ENCODE results near the gene STARD3.
"Not testable (repeated sequence)": the region's sequence is repeated elsewhere in the genome, so short reads cannot be mapped to it uniquely, and the experiment has no call there.

STARD3 gene

GRCh38 chr17:39636927-39637736 is at the start of gene STARD3:
Gene STARD3, plus strand, starts transcription at chr17:39637144. Its CDS starts 16,388 bp downstream, at chr17:39653532.
- H3K4me1 ChIP-seq (ENCODE audit: insufficient read depth, low read length), result peaks cover 24% of the 10 kb centered on the region; the same call in 1 of the 2 replicates
- peak within 1 kb of the TSS; percentile 75 for H3K4me3 ChIP-seq (ENCODE audit: low read length)
- H3K27me3 ChIP-seq (ENCODE audit: insufficient read depth, low read length), result no peaks in the 10 kb centered on the region
- no peaks in the 10 kb centered on the region for H3K36me3 ChIP-seq (ENCODE audit: insufficient read depth, low read depth, low read length)
- no peaks in the 10 kb centered on the region for H3K9me3 ChIP-seq (ENCODE audit: insufficient read depth, low read depth, low read length)
- peak within 1 kb of the TSS; percentile 70 for H3K9ac ChIP-seq (ENCODE audit: low read depth, low read length)
- no peak within 1 kb of the TSS for H3K27ac ChIP-seq (ENCODE audit: low read length)

GRCh38 chr17:39590180-39590579 is 46.8 kb upstream of the STARD3 start:
- not testable (repeated sequence) for H3K4me3 ChIP-seq (ENCODE audit: low read length); H3K36me3 ChIP-seq (ENCODE audit: insufficient read depth, low read depth, low read length); H3K9ac ChIP-seq (ENCODE audit: low read depth, low read length); H3K27ac ChIP-seq (ENCODE audit: low read length); H3K4me1 ChIP-seq (ENCODE audit: insufficient read depth, low read length); H3K9me3 ChIP-seq (ENCODE audit: insufficient read depth, low read depth, low read length)
- peaks cover 65% of the 10 kb centered on the region for H3K27me3 ChIP-seq (ENCODE audit: insufficient read depth, low read length)

DNA sequence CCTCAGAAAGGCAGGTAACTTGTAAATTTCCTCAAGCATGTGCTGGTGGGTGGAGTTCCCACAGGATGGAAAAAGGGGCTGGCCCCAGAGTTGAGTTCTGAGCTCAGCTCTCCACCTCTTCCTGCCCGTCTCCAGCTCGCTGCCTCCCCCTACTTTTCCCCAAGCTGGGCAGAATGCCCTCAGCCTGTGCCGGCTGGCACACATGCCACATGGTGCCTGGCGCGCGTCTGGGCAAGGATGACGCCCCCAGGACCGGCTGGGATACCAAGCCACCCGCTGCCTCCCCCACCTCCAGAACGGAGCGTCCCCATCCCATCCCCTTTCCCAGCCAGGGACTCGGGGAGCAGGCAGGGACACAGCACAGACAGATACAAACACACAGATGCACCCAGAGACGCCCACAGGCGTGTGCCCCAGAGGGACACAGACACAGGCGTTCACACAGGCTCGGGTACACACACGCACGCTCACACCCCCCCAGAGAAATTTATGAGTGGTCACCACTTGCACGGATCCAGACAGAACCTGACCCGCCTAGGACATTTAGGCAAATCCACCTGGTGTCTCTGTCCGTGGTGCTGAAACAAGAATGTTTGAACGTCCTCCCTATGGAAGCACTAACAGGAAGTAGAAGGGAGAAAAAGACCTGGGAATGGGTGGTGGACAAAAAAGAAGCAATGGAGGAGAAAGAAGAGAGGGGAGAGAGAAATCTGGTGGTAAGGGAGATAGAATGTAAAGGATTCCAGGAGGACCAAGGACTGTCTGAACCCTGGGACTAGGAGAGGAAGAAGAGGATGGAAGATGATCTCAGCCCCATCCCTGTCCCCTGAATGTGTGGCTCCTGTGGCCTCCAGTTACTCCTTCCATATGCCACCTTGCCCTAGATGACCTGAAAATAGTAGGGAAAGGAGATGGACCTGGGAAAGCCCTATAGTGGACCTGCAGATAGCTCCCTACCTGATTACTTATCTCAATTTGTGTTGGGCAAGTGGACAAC is 44.7 kb upstream of the STARD3 start:
- no peak overlapping the region for H3K27ac ChIP-seq (ENCODE audit: low read length)
- no peak overlapping the region for H3K9ac ChIP-seq (ENCODE audit: low read depth, low read length)
- H3K36me3 ChIP-seq (ENCODE audit: insufficient read depth, low read depth, low read length), result no peaks in the 10 kb centered on the region
- H3K27me3 ChIP-seq (ENCODE audit: insufficient read depth, low read length), result peaks cover 85% of the 10 kb centered on the region
- no peaks in the 10 kb centered on the region for H3K4me1 ChIP-seq (ENCODE audit: insufficient read depth, low read length)
- no peaks in the 10 kb centered on the region for H3K9me3 ChIP-seq (ENCODE audit: insufficient read depth, low read depth, low read length)
- peak overlapping the region; percentile 39; the same call in 1 of the 2 replicates for H3K4me3 ChIP-seq (ENCODE audit: low read length)

- Histone ChIP-seq H3K27me3 (ENCODE audit: insufficient read depth, low read length) (peaks cover 87% of the 10 kb centered on the region), H3K9ac (ENCODE audit: low read depth, low read length) (no peak overlapping the region)
Measured at GRCh38 chr17:39593371-39593770, 43.6 kb upstream of the STARD3 start.

DNA sequence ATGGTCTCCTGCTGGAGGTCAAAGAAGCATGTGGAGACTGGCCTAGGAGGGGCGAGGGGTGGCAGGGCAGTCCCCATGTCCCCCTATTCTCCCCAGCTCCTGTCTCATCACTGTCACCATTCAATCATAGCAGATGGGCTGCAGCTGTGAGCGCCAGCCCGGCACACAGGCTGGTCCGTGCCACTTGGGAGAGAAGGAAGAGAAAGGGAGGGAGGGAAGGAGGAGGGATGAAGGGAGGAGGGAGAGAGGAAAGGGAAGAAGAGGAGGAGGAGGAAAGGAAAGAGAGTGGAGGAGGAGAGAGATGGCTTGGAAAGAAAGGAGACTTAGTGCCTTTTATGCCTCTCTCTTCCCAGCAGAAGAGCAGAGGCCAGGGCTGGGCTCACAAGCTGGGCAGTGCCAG is 41.6 kb upstream of the STARD3 start:
- Histone ChIP-seq H3K9me3 (ENCODE audit: insufficient read depth, low read depth, low read length) (peaks cover 11% of the 10 kb centered on the region; the same call in 1 of the 2 replicates), H3K27ac (ENCODE audit: low read length) (no peak overlapping the region), H3K36me3 (ENCODE audit: insufficient read depth, low read depth, low read length) (no peaks in the 10 kb centered on the region), H3K4me3 (ENCODE audit: low read length) (no peak overlapping the region), H3K9ac (ENCODE audit: low read depth, low read length) (no peak overlapping the region), H3K27me3 (ENCODE audit: insufficient read depth, low read length) (peaks cover 100% of the 10 kb centered on the region), H3K4me1 (ENCODE audit: insufficient read depth, low read length) (no peaks in the 10 kb centered on the region; the same call in 1 of the 2 replicates)

More at GRCh38 chr17:39593371-39593770, 43.6 kb upstream of the STARD3 start:
- H3K36me3 ChIP-seq (ENCODE audit: insufficient read depth, low read depth, low read length), result no peaks in the 10 kb centered on the region
- H3K4me1 ChIP-seq (ENCODE audit: insufficient read depth, low read length), result no peaks in the 10 kb centered on the region
- H3K4me3 ChIP-seq (ENCODE audit: low read length), result no peak overlapping the region
- H3K9me3 ChIP-seq (ENCODE audit: insufficient read depth, low read depth, low read length), result peaks cover 6% of the 10 kb centered on the region; the same call in 1 of the 2 replicates
- no peak overlapping the region for H3K27ac ChIP-seq (ENCODE audit: low read length)

DNA sequence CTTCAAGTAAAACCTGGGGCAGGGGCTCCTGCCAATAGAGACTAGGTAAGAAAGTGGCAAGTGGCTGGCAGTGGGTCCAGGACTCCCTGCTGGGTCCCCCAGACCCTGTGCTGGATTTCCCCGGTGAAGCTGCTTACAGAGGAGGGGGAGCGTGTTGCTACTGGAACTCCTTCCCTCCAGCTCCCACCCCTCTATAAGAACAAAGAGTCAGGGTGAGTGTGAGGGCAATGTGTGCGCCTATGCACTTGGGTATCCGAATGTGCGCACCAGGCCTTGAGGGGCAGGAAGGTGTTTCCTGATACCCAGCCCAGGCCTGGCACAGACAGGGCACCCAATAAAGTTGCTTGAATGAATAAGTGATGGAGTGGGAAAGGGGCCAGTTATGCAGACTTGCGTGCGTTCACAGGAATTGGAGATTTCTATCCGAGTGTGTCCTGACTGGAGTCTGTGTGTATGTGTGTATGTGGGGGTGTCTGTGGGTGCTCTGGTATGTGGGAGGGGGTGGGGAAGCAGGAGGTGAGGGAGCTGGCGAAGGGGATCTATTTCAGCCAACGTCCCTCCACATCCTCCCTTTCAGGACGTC is 40.9 kb upstream of the STARD3 start:
- Histone ChIP-seq H3K9me3 (ENCODE audit: insufficient read depth, low read depth, low read length) (peaks cover 11% of the 10 kb centered on the region; the same call in 1 of the 2 replicates), H3K4me1 (ENCODE audit: insufficient read depth, low read length) (no peaks in the 10 kb centered on the region; the same call in 1 of the 2 replicates), H3K27me3 (ENCODE audit: insufficient read depth, low read length) (peaks cover 100% of the 10 kb centered on the region), H3K27ac (ENCODE audit: low read length) (no peak overlapping the region), H3K9ac (ENCODE audit: low read depth, low read length) (no peak overlapping the region), H3K4me3 (ENCODE audit: low read length) (no peak overlapping the region), H3K36me3 (ENCODE audit: insufficient read depth, low read depth, low read length) (no peaks in the 10 kb centered on the region)

GRCh38 chr17:39596543-39597267 is 40.2 kb upstream of the STARD3 start:
- no peaks in the 10 kb centered on the region; the same call in 1 of the 2 replicates for H3K4me1 ChIP-seq (ENCODE audit: insufficient read depth, low read length)
- no peaks in the 10 kb centered on the region for H3K36me3 ChIP-seq (ENCODE audit: insufficient read depth, low read depth, low read length)
- peaks cover 100% of the 10 kb centered on the region for H3K27me3 ChIP-seq (ENCODE audit: insufficient read depth, low read length)
- H3K27ac ChIP-seq (ENCODE audit: low read length), result no peak overlapping the region
- no peak overlapping the region for H3K9ac ChIP-seq (ENCODE audit: low read depth, low read length)
- H3K9me3 ChIP-seq (ENCODE audit: insufficient read depth, low read depth, low read length), result peaks cover 11% of the 10 kb centered on the region; the same call in 1 of the 2 replicates
- H3K4me3 ChIP-seq (ENCODE audit: low read length), result no peak overlapping the region

GRCh38 chr17:39597372-39598046 is 39.4 kb upstream of the STARD3 start:
- Histone ChIP-seq H3K9ac (ENCODE audit: low read depth, low read length) (no peak overlapping the region), H3K4me3 (ENCODE audit: low read length) (no peak overlapping the region), H3K4me1 (ENCODE audit: insufficient read depth, low read length) (no peaks in the 10 kb centered on the region; the same call in 1 of the 2 replicates), H3K36me3 (ENCODE audit: insufficient read depth, low read depth, low read length) (no peaks in the 10 kb centered on the region), H3K27ac (ENCODE audit: low read length) (no peak overlapping the region), H3K27me3 (ENCODE audit: insufficient read depth, low read length) (peaks cover 100% of the 10 kb centered on the region), H3K9me3 (ENCODE audit: insufficient read depth, low read depth, low read length) (peaks cover 11% of the 10 kb centered on the region; the same call in 1 of the 2 replicates)

GRCh38 chr17:39598047-39598481 is 38.9 kb upstream of the STARD3 start:
- peaks cover 100% of the 10 kb centered on the region for H3K27me3 ChIP-seq (ENCODE audit: insufficient read depth, low read length)
- no peak overlapping the region for H3K4me3 ChIP-seq (ENCODE audit: low read length)
- H3K36me3 ChIP-seq (ENCODE audit: insufficient read depth, low read depth, low read length), result no peaks in the 10 kb centered on the region
- H3K27ac ChIP-seq (ENCODE audit: low read length), result no peak overlapping the region
- no peak overlapping the region for H3K9ac ChIP-seq (ENCODE audit: low read depth, low read length)
- H3K4me1 ChIP-seq (ENCODE audit: insufficient read depth, low read length), result no peaks in the 10 kb centered on the region; the same call in 1 of the 2 replicates
- peaks cover 11% of the 10 kb centered on the region; the same call in 1 of the 2 replicates for H3K9me3 ChIP-seq (ENCODE audit: insufficient read depth, low read depth, low read length)

DNA sequence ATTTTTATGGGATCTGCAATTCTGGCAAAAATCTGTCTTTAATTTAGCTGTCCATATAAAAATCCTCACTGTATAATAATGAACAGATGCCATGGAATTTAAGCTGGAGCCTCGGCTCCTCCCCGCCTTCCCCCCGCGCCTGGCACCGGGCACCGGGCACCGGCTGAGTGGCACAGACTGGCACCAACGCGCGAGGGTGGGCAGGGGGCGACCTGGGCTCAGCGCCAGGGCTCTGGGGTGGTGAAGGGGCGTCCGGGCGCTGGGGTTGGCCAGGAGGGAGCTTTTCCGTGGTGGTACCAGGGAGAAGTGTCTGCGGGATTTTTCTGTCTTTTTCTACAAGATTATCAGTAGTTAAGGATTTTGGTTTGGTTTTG is 38.3 kb upstream of the STARD3 start:
- no peaks in the 10 kb centered on the region for H3K36me3 ChIP-seq (ENCODE audit: insufficient read depth, low read depth, low read length)
- H3K4me1 ChIP-seq (ENCODE audit: insufficient read depth, low read length), result peaks cover 5% of the 10 kb centered on the region; the same call in 1 of the 2 replicates
- peaks cover 11% of the 10 kb centered on the region; the same call in 1 of the 2 replicates for H3K9me3 ChIP-seq (ENCODE audit: insufficient read depth, low read depth, low read length)
- H3K27ac ChIP-seq (ENCODE audit: low read length), result no peak overlapping the region
- peaks cover 100% of the 10 kb centered on the region for H3K27me3 ChIP-seq (ENCODE audit: insufficient read depth, low read length)
- no peak overlapping the region for H3K9ac ChIP-seq (ENCODE audit: low read depth, low read length)
- H3K4me3 ChIP-seq (ENCODE audit: low read length), result no peak overlapping the region
